GDM1 (cell line): ENCODE data around the gene ACOX3.

Experiments used
- DNase-seq: peaks from one replicate; lab custom pipeline; 2025; lab: John Stamatoyannopoulos, UW

Gene ACOX3

GRCh38 chr4:8336412-8337075 lies 104.0 kb downstream of the ACOX3 start:
- no peak for DNase-seq

- DNase-seq, result no peak
These were observed 104.7 kb downstream of the ACOX3 start for GRCh38 chr4:8335848-8336247.

- DNase-seq, result no peak
These were observed 105.6 kb downstream of the ACOX3 start for GRCh38 chr4:8334786-8335460.

GRCh38 chr4:8333726-8334460 lies 106.6 kb downstream of the ACOX3 start:
- DNase-seq, result no peak

- no peak for DNase-seq
These were observed 107.6 kb downstream of the ACOX3 start for GRCh38 chr4:8332891-8333331.

- no peak for DNase-seq
These were observed 108.3 kb downstream of the ACOX3 start for GRCh38 chr4:8332038-8332857.

- no peak for DNase-seq
These were observed 109.0 kb downstream of the ACOX3 start for GRCh38 chr4:8331575-8331955.

GRCh38 chr4:8330821-8331574 lies 109.5 kb downstream of the ACOX3 start:
- DNase-seq, result no peak

GRCh38 chr4:8329859-8330761 lies 110.4 kb downstream of the ACOX3 start:
- no peak for DNase-seq

- DNase-seq, result no peak
These were observed 111.0 kb downstream of the ACOX3 start for GRCh38 chr4:8329560-8329858.

GRCh38 chr4:8328866-8329559 lies 111.5 kb downstream of the ACOX3 start:
- DNase-seq, result no peak

GRCh38 chr4:8328456-8328855 lies 112.1 kb downstream of the ACOX3 start:
- DNase-seq, result no peak

GRCh38 chr4:8326206-8326605 lies 114.3 kb downstream of the ACOX3 start:
- DNase-seq, result no peak

- no peak for DNase-seq
These were observed 115.1 kb downstream of the ACOX3 start for GRCh38 chr4:8325291-8325973.

- no peak for DNase-seq
These were observed 115.8 kb downstream of the ACOX3 start for GRCh38 chr4:8324640-8325239.

- DNase-seq, result no peak
These were observed 116.5 kb downstream of the ACOX3 start for GRCh38 chr4:8323947-8324555.

- no peak for DNase-seq
These were observed 117.5 kb downstream of the ACOX3 start for GRCh38 chr4:8322794-8323704.
